DOHH2 (cell line): ENCODE measurements around the gene RIOX2.

Experiments
- H3F3A ChIP-seq: fragments of 200-600 bp; sonication (generic), shearing (Covaris generic); 2 replicates; pipeline ENCODE4 v1.6.0; 2016; ENCODE audit warnings: antibody characterized with exemption, mild to moderate bottlenecking; ENCODE audit not compliant: control insufficient read depth, insufficient read depth
- H3K27ac ChIP-seq: fragments of 200-600 bp; sonication (generic); 2 replicates; pipeline ENCODE4 v1.5.1; 2014; ENCODE audit warnings: low read depth, mild to moderate bottlenecking, low read length, moderate library complexity
- H3K27me3 ChIP-seq: fragments of 200-600 bp; sonication (generic); 2 replicates; pipeline ENCODE4 v1.6.1; 2014; ENCODE audit warnings: mild to moderate bottlenecking, low read length, mixed read lengths; ENCODE audit not compliant: control insufficient read depth
- H3K36me3 ChIP-seq: fragments of 200-600 bp; sonication (generic); 2 replicates; pipeline ENCODE4 v1.6.1; 2014; ENCODE audit warnings: mild to moderate bottlenecking, low read length, moderate library complexity, mixed read lengths; ENCODE audit not compliant: control insufficient read depth
- H3K4me1 ChIP-seq: fragments of 200-600 bp; sonication (generic); 2 replicates; pipeline ENCODE4 v1.6.1; 2014; ENCODE audit warnings: mild to moderate bottlenecking, low read length, mixed read lengths; ENCODE audit not compliant: control insufficient read depth
- H3K4me2 ChIP-seq: fragments of 200-600 bp; sonication (generic); 2 replicates; pipeline ENCODE4 v1.6.0; 2014; ENCODE audit warnings: mild to moderate bottlenecking, low read length, moderate library complexity
- H3K4me3 ChIP-seq: fragments of 200-600 bp; sonication (generic); 2 replicates; pipeline ENCODE4 v1.5.1; 2014; ENCODE audit warnings: mild to moderate bottlenecking, low read length, mixed read lengths
- H3K79me2 ChIP-seq: fragments of 200-600 bp; sonication (generic); 2 replicates; pipeline ENCODE4 v1.6.1; 2014; ENCODE audit warnings: mild to moderate bottlenecking, low read length, mixed read lengths; ENCODE audit not compliant: control insufficient read depth
- H3K9me2 ChIP-seq: fragments of 200-600 bp; sonication (generic); replicated peaks from 2 replicates; pipeline ENCODE4 v1.6.1; 2014; ENCODE audit warnings: mild to moderate bottlenecking, low read length, mixed read lengths; ENCODE audit not compliant: control insufficient read depth
- H3K9me3 ChIP-seq: fragments of 200-600 bp; sonication (generic); 2 replicates; pipeline ENCODE4 v1.6.1; 2014; ENCODE audit warnings: antibody characterized with exemption, low read length, mixed read lengths; ENCODE audit not compliant: control insufficient read depth, insufficient read depth
- H4K20me1 ChIP-seq: fragments of 200-600 bp; sonication (generic); 2 replicates; pipeline ENCODE4 v1.6.0; 2014; ENCODE audit warnings: low read depth, mild to moderate bottlenecking, antibody characterized with exemption, low read length, moderate library complexity; ENCODE audit not compliant: control insufficient read depth, insufficient read depth
- CTCF ChIP-seq: fragments of 200-600 bp; sonication (generic); IDR thresholded peaks from one replicate; pipeline ENCODE4 v1.5.1; 2014; ENCODE audit warnings: antibody characterized with exemption, mild to moderate bottlenecking, low read depth, low read length; ENCODE audit not compliant: poor library complexity, severe bottlenecking
- EZH2phosphoT487 ChIP-seq: fragments of 200-600 bp; sonication (generic); IDR thresholded peaks from 2 replicates; pipeline ENCODE4 v1.6.1; 2017; ENCODE audit warnings: borderline replicate concordance, mild to moderate bottlenecking, antibody characterized with exemption, low read length, moderate library complexity, mixed read lengths

Gene RIOX2

GRCh38 chr3:97952872-97953271 lies 19.4 kb downstream of the RIOX2 start:
- Histone ChIP-seq H3K4me2 (no peak overlapping the region), H3K4me3 (no peak overlapping the region), H3F3A (no peaks in the 10 kb centered on the region), H3K4me1 (no peaks in the 10 kb centered on the region), H3K79me2 (no peaks in the 10 kb centered on the region), H3K9me2 (no peaks in the 10 kb centered on the region), H3K27me3 (no peaks in the 10 kb centered on the region), H3K36me3 (peaks cover 95% of the 10 kb centered on the region), H3K9me3 (no peaks in the 10 kb centered on the region), H4K20me1 (no peaks in the 10 kb centered on the region), H3K27ac (no peak overlapping the region)
- TF ChIP-seq EZH2phosphoT487 (no peak), CTCF (no peak)

- H3K4me3 ChIP-seq: no peak overlapping the region
- no peak for TF ChIP-seq CTCF
- TF ChIP-seq EZH2phosphoT487: no peak
- H3K79me2 ChIP-seq: no peaks in the 10 kb centered on the region
- no peak overlapping the region for H3K27ac ChIP-seq
- H3K36me3 ChIP-seq: peaks cover 95% of the 10 kb centered on the region
- H4K20me1 ChIP-seq: no peaks in the 10 kb centered on the region
- no peaks in the 10 kb centered on the region for H3K4me1 ChIP-seq
- H3F3A ChIP-seq: no peaks in the 10 kb centered on the region
- no peaks in the 10 kb centered on the region for H3K9me2 ChIP-seq
- H3K9me3 ChIP-seq: no peaks in the 10 kb centered on the region
- no peak overlapping the region for H3K4me2 ChIP-seq
- no peaks in the 10 kb centered on the region for H3K27me3 ChIP-seq
These were observed 20.0 kb downstream of the RIOX2 start for GRCh38 chr3:97952280-97952679.

DNA sequence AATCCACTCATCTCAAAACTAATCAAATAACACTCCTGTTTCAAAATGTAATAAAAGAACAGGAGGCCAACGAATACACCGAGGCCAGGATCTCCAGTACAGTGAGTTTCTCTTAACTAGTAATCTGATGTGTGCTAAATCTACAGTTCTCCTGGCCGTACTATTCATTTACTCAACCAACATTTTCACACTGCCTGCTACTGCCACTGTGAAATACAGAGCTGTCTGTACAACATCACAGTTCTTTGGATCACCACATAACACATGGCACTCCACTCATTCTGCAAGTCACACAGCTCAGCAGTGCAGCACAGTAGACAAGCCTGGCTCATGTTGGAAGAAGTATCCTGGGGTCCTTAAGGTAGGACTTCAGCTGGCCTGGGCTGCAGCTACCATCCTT lies 21.9 kb downstream of the RIOX2 start:
- Histone ChIP-seq H4K20me1 (no peaks in the 10 kb centered on the region), H3K4me1 (no peaks in the 10 kb centered on the region), H3K27me3 (no peaks in the 10 kb centered on the region), H3K36me3 (peaks cover 94% of the 10 kb centered on the region), H3K9me2 (no peaks in the 10 kb centered on the region), H3F3A (no peaks in the 10 kb centered on the region), H3K4me2 (no peak overlapping the region), H3K9me3 (no peaks in the 10 kb centered on the region), H3K27ac (no peak overlapping the region), H3K4me3 (no peak overlapping the region), H3K79me2 (no peaks in the 10 kb centered on the region)
- TF ChIP-seq CTCF (no peak), EZH2phosphoT487 (no peak)

DNA sequence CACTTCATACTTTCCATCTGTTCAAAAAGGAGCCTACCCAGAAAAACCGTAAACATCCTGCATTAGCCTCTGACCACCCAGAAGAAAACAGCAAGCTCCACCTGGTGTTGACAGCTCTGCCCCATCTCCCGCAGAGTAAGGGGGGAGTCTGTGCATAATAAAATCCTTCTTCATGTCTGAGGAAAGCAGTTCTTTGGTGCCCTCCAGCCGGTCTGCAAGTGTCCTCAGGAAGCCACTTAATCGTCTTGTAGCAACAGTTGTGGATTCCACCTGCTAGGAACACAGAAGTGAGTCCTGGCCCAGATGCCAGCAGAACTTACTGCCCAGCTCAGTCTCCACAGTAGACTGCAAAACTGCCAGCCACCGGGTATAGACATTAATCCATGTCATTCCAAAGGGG lies 22.5 kb downstream of the RIOX2 start:
- Histone ChIP-seq H3K36me3 (peaks cover 94% of the 10 kb centered on the region), H3K79me2 (no peaks in the 10 kb centered on the region), H3K4me1 (no peaks in the 10 kb centered on the region), H3K9me2 (no peaks in the 10 kb centered on the region), H4K20me1 (no peaks in the 10 kb centered on the region), H3K27ac (no peak overlapping the region), H3K4me3 (no peak overlapping the region), H3F3A (no peaks in the 10 kb centered on the region), H3K4me2 (no peak overlapping the region), H3K27me3 (no peaks in the 10 kb centered on the region), H3K9me3 (no peaks in the 10 kb centered on the region)
- TF ChIP-seq EZH2phosphoT487: no peak
- TF ChIP-seq CTCF: no peak
